ENCODE measurements around the gene BPIFB1. TPM values are rescaled to one million over a fixed set of nuclear protein-coding genes. Genes with fewer than 3 reads are reported as not detected.

Gene BPIFB1, protein sequence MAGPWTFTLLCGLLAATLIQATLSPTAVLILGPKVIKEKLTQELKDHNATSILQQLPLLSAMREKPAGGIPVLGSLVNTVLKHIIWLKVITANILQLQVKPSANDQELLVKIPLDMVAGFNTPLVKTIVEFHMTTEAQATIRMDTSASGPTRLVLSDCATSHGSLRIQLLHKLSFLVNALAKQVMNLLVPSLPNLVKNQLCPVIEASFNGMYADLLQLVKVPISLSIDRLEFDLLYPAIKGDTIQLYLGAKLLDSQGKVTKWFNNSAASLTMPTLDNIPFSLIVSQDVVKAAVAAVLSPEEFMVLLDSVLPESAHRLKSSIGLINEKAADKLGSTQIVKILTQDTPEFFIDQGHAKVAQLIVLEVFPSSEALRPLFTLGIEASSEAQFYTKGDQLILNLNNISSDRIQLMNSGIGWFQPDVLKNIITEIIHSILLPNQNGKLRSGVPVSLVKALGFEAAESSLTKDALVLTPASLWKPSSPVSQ
- total RNA-seq (2014; rRNA removed; shearing (Covaris generic)): not detected in 2 replicates

DNA sequence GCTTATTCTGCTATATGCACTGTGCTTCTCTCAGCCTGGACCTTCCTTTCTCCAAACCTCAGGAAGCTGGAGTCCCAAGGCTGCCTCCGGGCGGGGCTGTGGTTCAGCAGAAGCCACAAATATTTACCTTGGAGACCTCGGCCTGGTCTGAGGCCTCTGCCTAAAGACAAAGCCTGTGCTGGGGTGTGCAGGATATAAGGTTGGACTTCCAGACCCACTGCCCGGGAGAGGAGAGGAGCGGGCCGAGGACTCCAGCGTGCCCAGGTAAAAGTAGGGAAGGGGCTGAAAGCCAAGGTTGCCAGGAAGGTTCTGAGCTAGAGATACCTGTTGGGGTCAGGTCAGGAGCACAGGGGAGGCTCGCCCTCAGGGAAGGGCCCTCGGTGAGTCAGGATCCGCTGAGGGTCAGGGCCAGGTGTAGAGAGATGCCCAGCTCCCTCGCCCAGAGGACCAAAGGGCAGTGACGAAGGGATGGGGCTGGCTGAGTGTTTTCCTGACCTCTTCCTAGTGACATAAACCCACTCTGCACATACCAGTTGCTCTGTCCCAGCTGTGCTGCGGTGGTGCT, at the start of gene BPIFB1:
TSS of gene BPIFB1 (plus strand) at position 224 of the 565 bp plus-strand sequence. CDS start 2,860 bp downstream, outside the sequence.
- peak; percentile 58 for DNase-seq (ENCODE audit: low read depth)

- no peak for DNase-seq (ENCODE audit: low read depth)
Measured at GRCh38 chr20:33234050-33234449, 49.0 kb upstream of the BPIFB1 start.

DNA sequence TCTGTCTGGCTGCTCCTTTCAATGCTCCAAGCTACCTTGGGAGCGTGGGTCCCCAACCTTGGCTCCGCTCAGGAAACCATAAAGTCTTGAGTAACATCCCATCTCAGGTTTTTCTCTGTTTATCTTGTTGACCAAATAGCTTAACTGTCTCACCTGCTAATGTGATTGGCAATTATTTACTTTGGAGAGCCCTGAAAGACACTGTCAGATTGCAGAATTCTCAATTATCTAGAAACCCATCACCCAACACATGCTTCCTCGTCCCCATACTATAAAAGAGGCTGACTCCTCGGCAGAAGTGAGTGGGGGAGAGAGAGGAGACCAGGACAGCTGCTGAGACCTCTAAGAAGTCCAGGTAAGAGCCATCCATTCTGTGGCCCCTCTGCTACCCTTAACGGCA, 47.3 kb upstream of the BPIFB1 start, which contains the start of gene BPIFA1:
TSS of gene BPIFA1 (plus strand) at position 301 of the 400 bp plus-strand sequence. CDS start 1,716 bp downstream, outside the sequence.
- no peak for DNase-seq (ENCODE audit: low read depth)

GRCh38 chr20:33236351-33236750, 46.7 kb upstream of the BPIFB1 start:
- no peak for DNase-seq (ENCODE audit: low read depth)

- DNase-seq (ENCODE audit: low read depth): no peak
Measured at GRCh38 chr20:33237989-33238388, 45.0 kb upstream of the BPIFB1 start.

- no peak for DNase-seq (ENCODE audit: low read depth)
Measured at GRCh38 chr20:33239418-33239817, 43.6 kb upstream of the BPIFB1 start.

DNA sequence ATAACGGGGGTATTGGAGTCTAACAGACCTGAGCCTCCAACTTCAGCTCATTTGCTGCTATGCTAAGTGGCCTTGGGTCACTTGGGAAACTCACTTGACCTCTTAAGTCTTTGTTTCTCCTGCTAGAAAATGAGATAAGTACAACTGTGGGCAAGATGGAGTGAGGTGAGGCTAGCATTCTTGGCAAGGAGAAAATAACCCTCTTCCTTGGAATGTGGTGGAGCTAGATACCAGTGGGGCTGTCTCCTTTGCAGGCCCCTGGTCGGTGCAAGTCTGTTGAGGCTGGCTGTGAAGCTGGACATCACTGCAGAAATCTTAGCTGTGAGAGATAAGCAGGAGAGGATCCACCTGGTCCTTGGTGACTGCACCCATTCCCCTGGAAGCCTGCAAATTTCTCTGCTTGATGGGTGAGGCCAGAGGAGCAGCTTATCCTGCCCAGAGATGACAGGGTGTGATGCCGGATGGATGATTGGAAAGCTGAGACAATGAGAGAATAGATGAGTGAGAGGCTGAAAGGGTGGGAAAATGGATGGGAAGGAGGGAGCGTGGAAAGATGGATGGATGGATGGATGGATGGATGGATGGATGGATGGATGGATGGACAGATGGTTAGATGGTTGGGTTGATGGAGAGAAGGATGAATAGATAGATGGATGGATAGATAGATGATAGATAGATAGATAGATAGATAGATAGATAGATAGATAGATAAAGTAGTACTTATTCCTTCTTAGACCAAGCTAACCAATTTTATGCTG, 42.9 kb upstream of the BPIFB1 start:
- no peak for DNase-seq (ENCODE audit: low read depth)

- DNase-seq (ENCODE audit: low read depth): no peak
Measured at GRCh38 chr20:33240923-33241322, 42.1 kb upstream of the BPIFB1 start.

DNA sequence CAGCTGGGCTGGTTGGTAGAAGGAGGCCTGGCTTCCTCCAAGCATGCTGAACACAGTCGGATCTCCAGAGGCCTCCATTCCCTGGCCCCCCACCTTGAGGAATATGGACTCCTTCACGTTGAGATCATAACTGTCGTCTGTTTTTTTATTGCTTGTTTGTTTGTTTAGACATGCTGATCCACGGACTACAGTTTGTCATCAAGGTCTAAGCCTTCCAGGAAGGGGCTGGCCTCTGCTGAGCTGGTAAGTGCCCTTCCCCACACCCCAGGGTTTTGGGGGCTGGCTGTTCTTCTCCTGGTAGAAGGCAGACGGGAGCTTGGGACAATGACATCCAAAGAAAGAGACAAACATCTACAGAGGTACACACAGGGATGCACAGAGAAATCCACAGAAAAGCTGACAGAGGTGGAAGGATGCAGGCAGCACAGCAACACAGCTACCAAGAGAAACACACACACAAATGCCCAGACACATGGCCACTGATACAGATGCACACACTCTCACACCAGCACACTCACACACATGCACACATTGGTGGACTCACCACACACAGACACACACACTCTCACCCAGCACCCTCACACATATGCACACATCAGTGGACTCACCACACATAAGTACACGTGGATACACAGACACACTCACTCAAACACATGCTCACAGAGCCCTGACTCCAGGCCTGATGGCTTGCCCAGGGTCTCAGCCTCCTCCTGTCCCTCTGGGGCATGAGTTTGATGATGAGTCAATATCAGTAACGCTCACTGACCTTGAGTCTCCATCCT, 40.5 kb upstream of the BPIFB1 start:
- no peak for DNase-seq (ENCODE audit: low read depth)

DNA sequence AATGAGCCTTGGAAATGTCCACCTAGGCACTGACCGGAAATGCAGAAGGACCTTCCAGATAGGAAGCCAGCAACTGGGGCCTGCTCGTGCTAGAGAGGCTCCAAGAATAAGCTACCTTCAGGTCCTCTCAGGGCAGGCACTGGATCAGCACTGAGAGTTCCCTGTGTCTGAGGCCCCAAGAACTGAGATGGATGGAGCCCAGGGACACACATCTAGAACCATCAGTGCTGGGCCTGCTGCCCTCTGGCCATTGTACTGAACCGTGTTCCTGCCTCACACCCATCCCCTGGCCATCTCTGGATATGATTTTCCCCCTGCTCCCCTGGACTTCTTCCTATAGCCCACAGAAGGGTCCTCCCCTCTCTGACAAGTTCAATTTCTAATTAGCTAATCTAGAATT, 36.9 kb upstream of the BPIFB1 start:
- no peak for DNase-seq (ENCODE audit: low read depth)

DNA sequence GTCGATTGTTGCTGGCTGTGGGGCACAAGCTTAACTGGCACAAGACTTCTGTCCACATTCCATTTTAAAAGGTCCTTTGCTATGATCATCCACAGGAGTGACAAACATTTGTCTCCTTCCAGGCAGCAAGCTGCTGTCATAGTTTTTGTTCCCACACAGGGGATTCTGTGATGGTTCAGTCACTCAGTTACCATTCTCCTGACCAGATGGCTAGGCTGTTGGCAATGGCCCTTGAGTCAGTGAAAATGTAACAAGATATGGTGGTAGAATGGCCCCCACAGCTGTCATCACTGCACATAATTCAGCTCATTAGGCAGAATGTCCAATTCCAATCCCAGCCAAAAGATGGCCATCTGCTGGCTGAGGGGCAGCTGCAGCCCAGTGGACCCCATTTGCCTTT, 33.6 kb upstream of the BPIFB1 start:
- no peak for DNase-seq (ENCODE audit: low read depth)

DNA sequence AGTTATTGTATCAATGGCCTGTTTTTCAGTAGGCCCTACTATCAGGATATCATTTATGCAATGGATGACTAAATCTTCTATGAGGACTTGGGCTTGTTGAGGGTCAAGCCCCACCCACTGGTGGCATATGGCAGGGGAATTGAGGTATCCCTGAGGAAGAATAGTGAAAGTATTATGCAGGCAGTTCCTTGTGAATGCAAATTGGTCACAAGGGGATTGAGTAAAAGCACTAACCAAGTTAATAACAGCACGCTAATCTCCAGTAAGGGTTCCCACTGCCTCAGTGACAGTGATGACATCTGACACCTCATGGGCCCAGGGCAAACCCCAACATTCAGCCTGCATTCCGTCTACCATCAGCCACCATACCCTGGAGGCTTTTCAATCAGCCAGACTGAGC, 32.3 kb upstream of the BPIFB1 start:
- no peak for DNase-seq (ENCODE audit: low read depth)

- no peak for DNase-seq (ENCODE audit: low read depth)
Measured at GRCh38 chr20:33251496-33251895, 31.5 kb upstream of the BPIFB1 start.

- no peak for DNase-seq (ENCODE audit: low read depth)
Measured at GRCh38 chr20:33252460-33252859, 30.6 kb upstream of the BPIFB1 start.

GRCh38 chr20:33255005-33255404, 28.0 kb upstream of the BPIFB1 start:
- no peak for DNase-seq (ENCODE audit: low read depth)

GRCh38 chr20:33257237-33257636, 25.8 kb upstream of the BPIFB1 start:
- no peak for DNase-seq (ENCODE audit: low read depth)

GRCh38 chr20:33259371-33259770, 23.6 kb upstream of the BPIFB1 start:
- DNase-seq (ENCODE audit: low read depth): no peak

DNA sequence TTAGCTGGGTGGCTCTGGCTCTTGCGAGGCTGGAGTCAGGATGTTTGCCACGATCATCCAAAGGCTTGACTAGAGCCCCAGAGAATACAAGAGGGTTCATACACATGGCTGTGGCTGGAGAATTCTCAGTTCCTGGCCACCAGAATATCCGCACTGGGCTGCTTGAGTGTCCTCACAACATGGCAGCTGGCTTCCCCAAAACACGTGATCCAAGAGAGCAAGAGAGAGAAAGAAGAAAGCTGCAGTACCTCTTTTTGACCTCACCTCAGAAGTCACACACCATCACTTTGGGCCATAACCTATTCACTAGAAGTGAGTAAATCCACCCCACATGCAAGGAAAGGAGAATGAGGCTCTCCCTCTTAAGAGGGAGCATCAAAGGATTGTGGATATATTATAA, 21.5 kb upstream of the BPIFB1 start:
- DNase-seq (ENCODE audit: low read depth): no peak

DNA sequence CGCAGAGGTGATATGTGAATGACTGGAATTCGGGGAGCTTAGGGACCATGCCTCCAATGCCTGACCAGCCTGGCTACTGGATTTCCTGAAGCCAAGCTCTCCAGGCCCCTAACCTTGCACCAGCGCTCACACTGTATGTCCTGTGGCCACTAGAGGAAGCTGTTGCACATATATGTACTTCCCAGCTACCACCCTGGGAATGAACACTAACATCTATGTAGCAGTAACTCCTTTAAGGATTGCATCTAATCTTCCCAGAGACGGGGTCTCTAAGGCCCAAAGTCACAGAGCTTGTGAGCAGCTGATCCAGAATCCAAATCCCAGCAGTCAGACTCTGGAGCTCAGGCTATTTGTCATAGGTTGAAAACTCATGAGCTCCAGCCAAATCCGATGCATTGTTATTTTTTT, 20.4 kb upstream of the BPIFB1 start:
- peak; percentile 64 for DNase-seq (ENCODE audit: low read depth)

- DNase-seq (ENCODE audit: low read depth): no peak
Measured at GRCh38 chr20:33263784-33264183, 19.2 kb upstream of the BPIFB1 start.

DNA sequence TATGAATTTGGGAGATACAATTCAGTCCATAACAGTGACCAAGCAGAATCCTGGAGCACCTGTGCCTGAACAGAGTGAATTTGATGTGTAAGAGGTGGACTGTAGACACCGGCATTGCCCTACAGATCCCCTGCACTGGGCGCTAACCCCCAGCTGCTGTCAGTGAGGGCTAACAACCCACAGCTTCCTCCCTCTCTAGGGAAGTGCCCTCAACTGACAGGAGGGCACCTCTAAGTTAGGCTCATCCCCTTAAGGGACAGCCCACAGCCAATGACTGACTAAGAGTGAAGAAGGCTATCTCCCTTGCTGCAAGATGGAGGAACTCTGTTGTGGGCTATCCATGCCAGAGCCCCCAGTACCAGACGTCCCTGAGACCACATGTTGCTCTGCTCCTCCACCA, 15.3 kb upstream of the BPIFB1 start:
- DNase-seq (ENCODE audit: low read depth): no peak

Data from M059J (cell line).